Measurements from ENCODE around the gene IGF2BP3.

DNA sequence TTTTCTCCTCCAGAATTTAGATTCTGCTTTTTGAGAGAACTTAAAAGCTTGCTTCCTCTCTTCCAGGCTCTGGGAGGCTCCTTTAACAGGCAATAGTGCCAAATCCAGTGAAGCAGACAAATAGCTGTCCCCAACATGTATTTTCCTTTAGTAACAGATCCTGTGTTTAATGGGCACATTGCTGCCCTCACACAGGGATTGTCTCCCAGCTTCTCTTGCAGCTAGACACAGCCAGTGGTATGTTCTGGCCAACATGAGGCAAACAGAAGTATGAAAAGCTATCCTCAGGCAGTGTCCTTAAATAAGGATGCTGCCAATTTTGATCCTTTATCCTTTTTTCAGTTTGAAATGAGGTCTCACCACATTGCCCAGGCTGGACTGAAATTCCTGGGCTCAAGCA, 132.9 kb downstream of the IGF2BP3 start:
- TF ChIP-seq, protein P1, sequence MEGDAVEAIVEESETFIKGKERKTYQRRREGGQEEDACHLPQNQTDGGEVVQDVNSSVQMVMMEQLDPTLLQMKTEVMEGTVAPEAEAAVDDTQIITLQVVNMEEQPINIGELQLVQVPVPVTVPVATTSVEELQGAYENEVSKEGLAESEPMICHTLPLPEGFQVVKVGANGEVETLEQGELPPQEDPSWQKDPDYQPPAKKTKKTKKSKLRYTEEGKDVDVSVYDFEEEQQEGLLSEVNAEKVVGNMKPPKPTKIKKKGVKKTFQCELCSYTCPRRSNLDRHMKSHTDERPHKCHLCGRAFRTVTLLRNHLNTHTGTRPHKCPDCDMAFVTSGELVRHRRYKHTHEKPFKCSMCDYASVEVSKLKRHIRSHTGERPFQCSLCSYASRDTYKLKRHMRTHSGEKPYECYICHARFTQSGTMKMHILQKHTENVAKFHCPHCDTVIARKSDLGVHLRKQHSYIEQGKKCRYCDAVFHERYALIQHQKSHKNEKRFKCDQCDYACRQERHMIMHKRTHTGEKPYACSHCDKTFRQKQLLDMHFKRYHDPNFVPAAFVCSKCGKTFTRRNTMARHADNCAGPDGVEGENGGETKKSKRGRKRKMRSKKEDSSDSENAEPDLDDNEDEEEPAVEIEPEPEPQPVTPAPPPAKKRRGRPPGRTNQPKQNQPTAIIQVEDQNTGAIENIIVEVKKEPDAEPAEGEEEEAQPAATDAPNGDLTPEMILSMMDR (IDR thresholded peaks at IDR 0.05) = no peak
- TF ChIP-seq POLR2A (IDR thresholded peaks at IDR 0.05) = no peak
